K562 (cell line): ENCODE results near the gene P2RX1. TPM values are rescaled to one million over a fixed set of nuclear protein-coding genes. Genes with fewer than 3 reads are reported as not detected.

Experiments
- ATF1 ChIP-seq, 2 experiments: fragments of 450-650 bp in 1 of 2; IDR thresholded peaks; 2 replicates each; pipeline ENCODE4 v1.6.1; 2016; ENCODE audit warnings: missing compliant biosample characterization in 1 of 2, missing genetic modification characterization in 1 of 2
- BRD9 ChIP-seq: fragments of 450-650 bp; IDR thresholded peaks from 2 replicates; pipeline ENCODE4 v1.6.1; 2018; ENCODE audit warnings: low read depth; ENCODE audit not compliant: partially characterized antibody
- CBFB ChIP-seq: sonication (generic); formaldehyde crosslinking; IDR thresholded peaks from 2 replicates; pipeline ENCODE4 v1.4.0; 2020; ENCODE audit warnings: mild to moderate bottlenecking, missing genetic modification reagents
- CC2D1A ChIP-seq: fragments of 450-650 bp; IDR thresholded peaks from 2 replicates; pipeline ENCODE4 v1.6.1; 2017; ENCODE audit warnings: mild to moderate bottlenecking
- CHCHD3 ChIP-seq: fragments of 250-450 bp; sonication (Bioruptor Pico); IDR thresholded peaks from 2 replicates; pipeline ENCODE4 v2.1.2; 2022; ENCODE audit warnings: mild to moderate bottlenecking
- CXXC5 ChIP-seq: fragments of 250-450 bp; sonication (Bioruptor Pico); IDR thresholded peaks from 2 replicates; pipeline ENCODE4 v1.8.0; 2022; ENCODE audit warnings: inconsistent platforms, mild to moderate bottlenecking, moderate library complexity
- ELF1 ChIP-seq: fragments of 200-800 bp; sonication (Bioruptor generic); IDR thresholded peaks from 2 replicates; pipeline ENCODE4 v1.6.1; 2016; ENCODE audit warnings: missing genetic modification characterization, missing compliant biosample characterization
- FIP1L1 ChIP-seq: fragments of 200-400 bp; formaldehyde crosslinking; IDR thresholded peaks from 2 replicates; pipeline ENCODE4 v1.6.1; 2018; ENCODE audit warnings: mild to moderate bottlenecking, low read depth, low read length; ENCODE audit not compliant: poor library complexity, severe bottlenecking
- MAZ ChIP-seq, 2 experiments: fragments of 450-650 bp in 1 of 2; sonication (generic) in 1 of 2; formaldehyde crosslinking; IDR thresholded peaks in 1 of 2; conservative IDR thresholded peaks in 1 of 2; 2 replicates each; pipeline versions ENCODE4 v1.4.0 to v1.5.0; 2020; ENCODE audit warnings: mild to moderate bottlenecking in 1 of 2, missing genetic modification reagents in 1 of 2
- MLLT1 ChIP-seq, 2 experiments: fragments of 450-650 bp; IDR thresholded peaks; 2 replicates each; pipeline ENCODE4 v1.6.1; 2016
- NR2C1 ChIP-seq, 2 experiments: fragments of 450-650 bp; IDR thresholded peaks; 2 replicates each; pipeline ENCODE4 v1.6.1; 2017; ENCODE audit warnings: mild to moderate bottlenecking in 2 of 2, antibody characterized with exemption in 1 of 2, inconsistent platforms in 1 of 2, missing compliant biosample characterization in 1 of 2, missing genetic modification characterization in 1 of 2
- PCBP2 ChIP-seq: fragments of 200-400 bp; formaldehyde crosslinking; IDR thresholded peaks from 2 replicates; pipeline ENCODE4 v1.6.1; 2018; ENCODE audit warnings: low read length, low read depth, mild to moderate bottlenecking, moderate library complexity; ENCODE audit not compliant: poor library complexity, severe bottlenecking
- PHF8 ChIP-seq: fragments of 200-600 bp; sonication (generic); IDR thresholded peaks from 2 replicates; pipeline ENCODE4 v1.6.1; 2012; ENCODE audit warnings: mixed run types, mild to moderate bottlenecking, inconsistent platforms, low read length, moderate library complexity, borderline replicate concordance
- POLR2AphosphoS5 ChIP-seq: IDR thresholded peaks from 2 replicates; pipeline ENCODE4 v1.6.1; 2011; ENCODE audit warnings: mild to moderate bottlenecking, low read depth, low read length, moderate library complexity; ENCODE audit not compliant: control insufficient read depth, insufficient read depth
- POLR2H ChIP-seq: IDR thresholded peaks from 2 replicates; pipeline ENCODE4 v1.6.1; 2016; ENCODE audit warnings: missing genetic modification characterization, low read depth, mild to moderate bottlenecking, control low read depth, missing compliant biosample characterization, moderate library complexity
- SP1 ChIP-seq: sonication (generic); formaldehyde crosslinking; IDR thresholded peaks from 2 replicates; pipeline ENCODE4 v1.8.1; 2022; ENCODE audit warnings: mild to moderate bottlenecking, missing genetic modification reagents
- TEAD1 ChIP-seq, 2 experiments: fragments of 450-650 bp in 1 of 2; sonication (generic) in 1 of 2; formaldehyde crosslinking; IDR thresholded peaks; 2 replicates each; pipeline versions ENCODE4 v1.4.0 to v1.8.0; 2020 to 2022; ENCODE audit warnings: mild to moderate bottlenecking in 2 of 2, missing genetic modification reagents in 1 of 2
- U2AF1 ChIP-seq: fragments of 200-400 bp; formaldehyde crosslinking; optimal IDR thresholded peaks from 2 replicates; pipeline ENCODE3; 2017; ENCODE audit warnings: mild to moderate bottlenecking, low read depth, low read length, moderate library complexity
- YY1 ChIP-seq, 3 experiments: IDR thresholded peaks; 2 replicates each; pipeline ENCODE4 v1.6.1; 2011; ENCODE audit warnings: low read length in 2 of 3, mild to moderate bottlenecking in 2 of 3, moderate library complexity in 2 of 3, borderline replicate concordance in 1 of 3, control low read depth in 1 of 3, low read depth in 1 of 3; ENCODE audit not compliant: insufficient read depth in 3 of 3, insufficient replicate concordance in 2 of 3, control insufficient read depth in 1 of 3, insufficient read length in 1 of 3; ENCODE audit errors: extremely low read depth in 1 of 3
- ZBTB43 ChIP-seq: sonication (generic); formaldehyde crosslinking; IDR thresholded peaks from 2 replicates; pipeline ENCODE4 v1.8.0; 2023; ENCODE audit warnings: mild to moderate bottlenecking, missing genetic modification reagents
- ZNF175 ChIP-seq: fragments of 200-800 bp; sonication (Bioruptor generic); IDR thresholded peaks from 2 replicates; pipeline ENCODE4 v1.6.1; 2016; ENCODE audit warnings: low read depth, mild to moderate bottlenecking, missing genetic modification characterization, missing compliant biosample characterization
- ZNF212 ChIP-seq: fragments of 450-650 bp; formaldehyde crosslinking; IDR thresholded peaks from 2 replicates; pipeline ENCODE4 v1.4.0; 2020; ENCODE audit warnings: mild to moderate bottlenecking
- ZNF589 ChIP-seq: fragments of 200-800 bp; sonication (Bioruptor generic); IDR thresholded peaks from 2 replicates; pipeline ENCODE4 v1.6.1; 2016; ENCODE audit warnings: low read depth, missing genetic modification characterization, missing compliant biosample characterization
- polyA plus RNA-seq, 8 experiments: library from polyadenylated mRNA; depleted of rRNA in 4 of 8; stranded (reverse) in 5 of 8; unstranded in 3 of 8; fragments of >200 nt; fragmentation: Nextera tagmentation in 2 of 8; fragmentation: Illumina TruSeq in 1 of 8; extraction: Ambion mirVana in 2 of 8; extraction: Trizol in 1 of 8; gene quantifications; 2 replicates each; pipeline versions ENCODE4 v1.2.1 to v1.2.3, GENCODE V29; 2011 to 2014; ENCODE audit warnings: inconsistent platforms in 1 of 8, missing spikeins in 1 of 8
- total RNA-seq, 7 experiments: library from RNA; depleted of rRNA in 6 of 7; stranded (reverse); fragments of >200 nt in 6 of 7; fragmentation: Illumina TruSeq in 2 of 7; extraction: Trizol in 2 of 7; gene quantifications; 2 replicates each; pipeline versions ENCODE4 v1.2.1 to v1.2.3, GENCODE V29; 2011 to 2021; ENCODE audit warnings: low replicate concordance in 1 of 7

P2RX1 gene
- total and polyA plus RNA-seq, 9 of the 15 experiments (the other 6 are each of a cell fraction or from before 2014, with no cell fraction given) = 0.27 to 20.3 (median 10.3) TPM

- TF ChIP-seq MLLT1 (IDR thresholded peaks at IDR 0.05) (0 out of 4 replicates have a peak, but pooled peaks of 1 of the 2 experiments have one; percentile 38), BRD9 (no peak), ATF1 (CRISPR knock-in tag; IDR thresholded peaks at IDR 0.05) (no peak), ATF1 (tag; IDR thresholded peaks at IDR 0.05) (no peak), CXXC5 (CRISPR knock-in tag) (peak; percentile 63), CC2D1A (no peak), ZBTB43 (CRISPR knock-in tag) (no peak), NR2C1 (IDR thresholded peaks at IDR 0.05) (no peak), NR2C1 (tag; IDR thresholded peaks at IDR 0.05) (no peak), TEAD1 (CRISPR knock-in tag; IDR thresholded peaks at IDR 0.05) (no peak), YY1 (IDR thresholded peaks at IDR 0.05; ENCODE audit: borderline replicate concordance in 1 of 3, control insufficient read depth in 1 of 3, extremely low read depth in 1 of 3, insufficient read depth in 3 of 3, insufficient read length in 1 of 3, insufficient replicate concordance in 2 of 3, low read depth in 1 of 3, low read length in 2 of 3) (peak in 2 of 3 experiments; percentile 8 to 13), CHCHD3 (no peak), ZNF175 (CRISPR knock-in tag) (0 out of 2 replicates have a peak, but pooled peaks have one; percentile 27), FIP1L1 (peak; percentile 49), CBFB (CRISPR knock-in tag) (no peak), ZNF212 (CRISPR knock-in tag) (no peak), POLR2AphosphoS5 (no peak), PCBP2 (no peak), SP1 (CRISPR knock-in tag) (peak; percentile 45; the same call in 1 of the 2 replicates), ZNF589 (CRISPR knock-in tag) (peak; percentile 31; the same call in 1 of the 2 replicates), ELF1 (tag) (no peak), POLR2H (peak; percentile 75), MAZ (CRISPR knock-in tag; conservative IDR thresholded peaks at IDR 0.05 in 1 of 2, IDR thresholded peaks at IDR 0.05 in 1 of 2) (peak in 1 of 2 experiments; percentile 69; a peak in 3 of 4 replicates), U2AF1 (no peak), PHF8 (peak; percentile 26; the same call in 1 of the 2 replicates)
Measured at GRCh38 chr17:3964203-3965117, 48.2 kb upstream of the P2RX1 start, which contains the start of gene ATP2A3 (continued).
